ENCODE results near the gene CCT6A. TPM values are rescaled to one million over a fixed set of nuclear protein-coding genes. Genes with fewer than 3 reads are reported as not detected.
"Not testable (repeated sequence)": the region's sequence is repeated elsewhere in the genome, so short reads cannot be mapped to it uniquely, and the experiment has no call there.

Gene CCT6A
- polyA plus RNA-seq = 10 to 100 TPM; 64.6 to 91.0 (median 77.6) TPM

- DNase-seq = peak; percentile 88 to 90 (median 89)
- Mint-ChIP-seq H3K27me3 (ENCODE audit: low read depth in 3 of 3) (peaks cover 0 to 7% (median 6%) of the 10 kb centered on the region in 3 donors), H3K4me3 (peak within 1 kb of the TSS; percentile 95 to 98 (median 97)), H3K27ac (peak within 1 kb of the TSS; percentile 89 to 95 (median 94)), H3K4me1 (peaks cover 30 to 47% of the 10 kb centered on the region in 2 donors), H3K36me3 (peaks cover 3 to 20% (median 4%) of the 10 kb centered on the region in 3 donors), H3K9me3 (no peaks in the 10 kb centered on the region)
These were observed at the start of gene CCT6A, which contains the start of gene PSPH for GRCh38 chr7:56051339-56052191. CCT6A (plus strand) TSS chr7:56051765; CDS start chr7:56051849, 84 bp downstream. PSPH (minus strand) TSS chr7:56051444; CDS start chr7:56021212, 30,232 bp downstream.

- DNase-seq = no peak
- Mint-ChIP-seq H3K27me3 (ENCODE audit: low read depth in 3 of 3) (peaks cover 0 to 1% (median 0%) of the 10 kb centered on the region in 3 donors), H3K4me3 (no peak overlapping the region), H3K36me3 (peaks cover 6 to 10% (median 8%) of the 10 kb centered on the region in 3 donors), H3K9me3 (no peaks in the 10 kb centered on the region), H3K27ac (no peak overlapping the region), H3K4me1 (no peaks in the 10 kb centered on the region)
These were observed 47.8 kb upstream of the CCT6A start for GRCh38 chr7:56003749-56004148.

- Mint-ChIP-seq H3K9me3 (no peaks in the 10 kb centered on the region), H3K4me3 (no peak overlapping the region), H3K27ac (no peak overlapping the region), H3K4me1 (no peaks in the 10 kb centered on the region), H3K27me3 (ENCODE audit: low read depth in 3 of 3) (peaks cover 0 to 1% (median 0%) of the 10 kb centered on the region in 3 donors), H3K36me3 (no peaks in the 10 kb centered on the region)
- DNase-seq = no peak
These were observed 44.4 kb upstream of the CCT6A start for GRCh38 chr7:56007167-56007652.

- no peaks in the 10 kb centered on the region for H3K36me3 Mint-ChIP-seq
- no peaks in the 10 kb centered on the region for H3K4me1 Mint-ChIP-seq
- H3K9me3 Mint-ChIP-seq = no peaks in the 10 kb centered on the region
- no peak for DNase-seq
- H3K27ac Mint-ChIP-seq = no peak overlapping the region
- peaks cover 0 to 1% (median 0%) of the 10 kb centered on the region in 3 donors for H3K27me3 Mint-ChIP-seq (ENCODE audit: low read depth in 3 of 3)
- H3K4me3 Mint-ChIP-seq = no peak overlapping the region
These were observed 43.7 kb upstream of the CCT6A start for GRCh38 chr7:56007891-56008290.

- Mint-ChIP-seq H3K27ac (no peak overlapping the region), H3K4me3 (no peak overlapping the region)
These were observed 41.9 kb upstream of the CCT6A start for GRCh38 chr7:56009695-56010094.

GRCh38 chr7:56017015-56017414 is 34.5 kb upstream of the CCT6A start:
- not testable (repeated sequence) for H3K27ac Mint-ChIP-seq; H3K36me3 Mint-ChIP-seq; H3K27me3 Mint-ChIP-seq (ENCODE audit: low read depth in 3 of 3); H3K4me3 Mint-ChIP-seq; H3K4me1 Mint-ChIP-seq; DNase-seq; H3K9me3 Mint-ChIP-seq

More at GRCh38 chr7:56009695-56010094, 41.9 kb upstream of the CCT6A start:
- Mint-ChIP-seq H3K36me3 (peaks cover 0 to 3% (median 0%) of the 10 kb centered on the region in 3 donors), H3K9me3 (no peaks in the 10 kb centered on the region), H3K27me3 (ENCODE audit: low read depth in 3 of 3) (no peaks in the 10 kb centered on the region), H3K4me1 (no peaks in the 10 kb centered on the region)
- no peak for DNase-seq

- DNase-seq = no peak
- no peaks in the 10 kb centered on the region for H3K9me3 Mint-ChIP-seq
- no peak overlapping the region for H3K4me3 Mint-ChIP-seq
- no peaks in the 10 kb centered on the region for H3K4me1 Mint-ChIP-seq
- H3K36me3 Mint-ChIP-seq = peaks cover 0 to 4% (median 0%) of the 10 kb centered on the region in 3 donors
- H3K27ac Mint-ChIP-seq = no peak overlapping the region
- peaks cover 0 to 2% (median 0%) of the 10 kb centered on the region in 3 donors for H3K27me3 Mint-ChIP-seq (ENCODE audit: low read depth in 3 of 3)
These were observed 32.1 kb upstream of the CCT6A start for GRCh38 chr7:56019501-56019900.

GRCh38 chr7:56023500-56023899 is 28.1 kb upstream of the CCT6A start:
- Mint-ChIP-seq H3K36me3 (peaks cover 0 to 4% (median 0%) of the 10 kb centered on the region in 3 donors), H3K27me3 (ENCODE audit: low read depth in 3 of 3) (peaks cover 0 to 2% (median 0%) of the 10 kb centered on the region in 3 donors), H3K4me1 (no peaks in the 10 kb centered on the region), H3K4me3 (no peak overlapping the region), H3K9me3 (no peaks in the 10 kb centered on the region), H3K27ac (no peak overlapping the region)
- DNase-seq = no peak

- no peak for DNase-seq
- H3K9me3 Mint-ChIP-seq = no peaks in the 10 kb centered on the region
- peaks cover 0 to 2% (median 1%) of the 10 kb centered on the region in 3 donors for H3K27me3 Mint-ChIP-seq (ENCODE audit: low read depth in 3 of 3)
- no peak overlapping the region for H3K27ac Mint-ChIP-seq
- no peaks in the 10 kb centered on the region for H3K36me3 Mint-ChIP-seq
- H3K4me1 Mint-ChIP-seq = no peaks in the 10 kb centered on the region
- H3K4me3 Mint-ChIP-seq = no peak overlapping the region
These were observed 25.0 kb upstream of the CCT6A start for GRCh38 chr7:56026538-56026937.

- H3K27ac Mint-ChIP-seq = peak overlapping the region in 1 of 6 donors; percentile 40
- H3K27me3 Mint-ChIP-seq (ENCODE audit: low read depth in 3 of 3) = peaks cover 0 to 1% (median 0%) of the 10 kb centered on the region in 3 donors
- no peaks in the 10 kb centered on the region for H3K36me3 Mint-ChIP-seq
- DNase-seq = no peak
- peaks cover 4 to 7% of the 10 kb centered on the region in 2 donors for H3K4me1 Mint-ChIP-seq
- H3K4me3 Mint-ChIP-seq = no peak overlapping the region
- no peaks in the 10 kb centered on the region for H3K9me3 Mint-ChIP-seq
These were observed 22.5 kb upstream of the CCT6A start for GRCh38 chr7:56028942-56029630.

GRCh38 chr7:56030340-56030739 is 21.2 kb upstream of the CCT6A start:
- peaks cover 4 to 7% of the 10 kb centered on the region in 2 donors for H3K4me1 Mint-ChIP-seq
- DNase-seq = no peak

GRCh38 chr7:56031556-56031955 is 20.0 kb upstream of the CCT6A start:
- H3K4me3 Mint-ChIP-seq = peak overlapping the region in 1 of 5 donors; percentile 45
- H3K27ac Mint-ChIP-seq; DNase-seq; H3K9me3 Mint-ChIP-seq; H3K4me1 Mint-ChIP-seq; H3K27me3 Mint-ChIP-seq (ENCODE audit: low read depth in 3 of 3); H3K36me3 Mint-ChIP-seq: not testable (repeated sequence)

More at GRCh38 chr7:56030340-56030739, 21.2 kb upstream of the CCT6A start:
- no peak overlapping the region for H3K27ac Mint-ChIP-seq
- H3K27me3 Mint-ChIP-seq (ENCODE audit: low read depth in 3 of 3) = peaks cover 0 to 2% (median 1%) of the 10 kb centered on the region in 3 donors
- H3K9me3 Mint-ChIP-seq = no peaks in the 10 kb centered on the region
- H3K36me3 Mint-ChIP-seq = no peaks in the 10 kb centered on the region
- H3K4me3 Mint-ChIP-seq = no peak overlapping the region

GRCh38 chr7:56032578-56032977 is 19.0 kb upstream of the CCT6A start:
- H3K27ac Mint-ChIP-seq; H3K9me3 Mint-ChIP-seq; H3K36me3 Mint-ChIP-seq; DNase-seq; H3K4me1 Mint-ChIP-seq; H3K27me3 Mint-ChIP-seq (ENCODE audit: low read depth in 3 of 3): not testable (repeated sequence)
- H3K4me3 Mint-ChIP-seq = peak overlapping the region in 4 of 5 donors; percentile 13 to 64 (median 34)

All from immature natural killer cell (primary cell).